GM12874 (cell line): ENCODE results near the gene ENOX1.

ENCODE experiments used
- TF ChIP-seq, protein P1 (sequence below): IDR thresholded peaks from 2 replicates; pipeline ENCODE4 v1.5.1; 2011; ENCODE audit warnings: low read depth, mild to moderate bottlenecking, control low read depth, low read length, moderate library complexity; ENCODE audit not compliant: insufficient read depth

The ENOX1 gene

DNA sequence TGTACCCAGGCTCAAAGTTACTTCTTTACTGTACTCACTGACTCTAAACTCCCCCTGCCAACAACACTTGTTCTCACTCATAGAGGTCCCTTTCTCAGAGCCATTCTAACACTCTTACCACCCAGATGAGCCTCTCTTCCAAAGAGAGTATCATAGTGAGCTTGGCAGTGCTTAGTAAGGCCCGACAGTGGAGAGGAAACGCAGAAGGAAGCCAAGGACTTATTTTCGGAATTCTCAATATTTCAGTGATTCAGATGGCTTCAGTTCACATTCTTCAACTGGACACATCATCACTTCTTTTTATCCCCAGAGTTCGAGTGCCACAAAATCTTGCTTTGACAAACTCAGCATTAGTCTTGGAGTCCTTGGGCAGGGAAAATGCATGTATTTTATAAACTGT, 477.5 kb downstream of the ENOX1 start:
- TF ChIP-seq, protein P1, sequence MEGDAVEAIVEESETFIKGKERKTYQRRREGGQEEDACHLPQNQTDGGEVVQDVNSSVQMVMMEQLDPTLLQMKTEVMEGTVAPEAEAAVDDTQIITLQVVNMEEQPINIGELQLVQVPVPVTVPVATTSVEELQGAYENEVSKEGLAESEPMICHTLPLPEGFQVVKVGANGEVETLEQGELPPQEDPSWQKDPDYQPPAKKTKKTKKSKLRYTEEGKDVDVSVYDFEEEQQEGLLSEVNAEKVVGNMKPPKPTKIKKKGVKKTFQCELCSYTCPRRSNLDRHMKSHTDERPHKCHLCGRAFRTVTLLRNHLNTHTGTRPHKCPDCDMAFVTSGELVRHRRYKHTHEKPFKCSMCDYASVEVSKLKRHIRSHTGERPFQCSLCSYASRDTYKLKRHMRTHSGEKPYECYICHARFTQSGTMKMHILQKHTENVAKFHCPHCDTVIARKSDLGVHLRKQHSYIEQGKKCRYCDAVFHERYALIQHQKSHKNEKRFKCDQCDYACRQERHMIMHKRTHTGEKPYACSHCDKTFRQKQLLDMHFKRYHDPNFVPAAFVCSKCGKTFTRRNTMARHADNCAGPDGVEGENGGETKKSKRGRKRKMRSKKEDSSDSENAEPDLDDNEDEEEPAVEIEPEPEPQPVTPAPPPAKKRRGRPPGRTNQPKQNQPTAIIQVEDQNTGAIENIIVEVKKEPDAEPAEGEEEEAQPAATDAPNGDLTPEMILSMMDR, result no peak

DNA sequence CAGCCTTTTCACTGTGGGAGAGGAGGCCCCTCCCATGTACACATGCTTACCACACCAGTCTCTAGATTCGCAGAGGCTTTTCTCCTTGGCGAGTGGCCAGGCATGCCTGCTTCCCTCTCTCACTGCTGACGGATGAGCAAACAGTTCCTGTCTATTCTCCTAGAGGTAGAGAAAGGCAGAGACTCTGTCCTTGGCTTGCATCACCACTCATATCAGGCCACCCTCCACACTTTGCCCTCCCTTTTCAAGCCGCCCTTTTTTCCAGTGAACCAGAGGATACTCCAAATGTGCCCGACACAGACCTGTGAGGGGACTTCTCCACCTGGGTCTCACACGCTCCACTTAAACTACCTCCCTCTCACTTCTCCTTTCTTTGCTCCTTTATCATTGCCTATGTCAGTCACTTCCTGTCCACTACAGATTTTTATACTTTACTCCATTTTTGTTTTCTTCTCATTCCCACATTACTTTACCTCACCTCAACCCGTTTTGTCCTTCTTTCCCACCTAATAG, 478.8 kb downstream of the ENOX1 start:
- TF ChIP-seq, protein P1, result no peak

DNA sequence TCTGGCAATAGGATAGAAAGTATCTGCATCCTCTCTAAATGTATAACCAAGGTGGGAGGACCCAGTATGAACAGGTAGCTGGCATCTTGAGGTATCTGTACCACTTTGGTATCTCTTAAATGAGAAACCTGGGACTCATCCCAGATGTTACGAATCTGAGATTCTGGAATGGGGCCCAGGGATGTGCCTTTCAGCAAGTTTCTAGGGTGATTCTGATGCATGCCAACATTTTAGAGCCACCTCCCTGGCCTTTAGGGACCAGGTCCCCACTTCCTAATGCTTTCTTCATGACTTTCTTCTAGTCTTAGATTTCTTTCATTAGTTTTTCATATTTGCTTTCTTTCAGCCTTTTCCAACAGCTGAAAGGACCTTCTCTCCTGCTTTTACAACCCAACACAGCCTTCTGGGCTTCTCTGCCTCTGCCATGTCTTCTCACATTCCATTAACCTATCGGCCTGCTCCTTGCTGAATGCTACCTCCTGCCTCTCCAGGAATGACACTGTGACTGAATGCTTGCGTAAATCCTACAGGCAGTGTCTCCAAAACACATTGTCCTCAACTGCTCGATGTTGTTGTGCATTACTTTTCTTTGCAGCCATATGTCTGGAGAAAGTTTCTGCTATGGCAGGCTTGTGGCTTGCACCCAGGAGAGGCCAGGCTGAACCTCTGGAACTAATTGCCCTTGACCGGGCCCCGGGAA, 479.4 kb downstream of the ENOX1 start:
- TF ChIP-seq, protein P1, result no peak

DNA sequence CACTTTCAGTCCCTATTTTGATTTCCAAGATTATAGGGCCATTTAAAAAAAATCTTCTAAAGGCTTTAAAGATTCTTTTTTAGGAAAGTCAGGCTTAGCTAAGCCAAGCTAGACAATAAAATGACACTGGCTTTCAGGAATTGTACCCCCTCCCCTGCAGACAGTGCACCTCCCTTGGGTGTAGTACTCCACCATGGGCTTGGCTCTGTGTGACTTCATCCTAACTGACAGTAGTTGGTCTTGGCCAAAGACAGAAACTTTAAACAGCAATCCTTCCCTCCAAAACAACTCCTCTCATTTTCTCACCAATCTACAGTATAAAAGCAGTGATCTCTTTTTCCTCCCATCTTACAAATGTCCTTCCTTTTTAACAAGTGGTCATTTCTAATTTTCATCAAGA, 480.4 kb downstream of the ENOX1 start:
- TF ChIP-seq, protein P1, result no peak

DNA sequence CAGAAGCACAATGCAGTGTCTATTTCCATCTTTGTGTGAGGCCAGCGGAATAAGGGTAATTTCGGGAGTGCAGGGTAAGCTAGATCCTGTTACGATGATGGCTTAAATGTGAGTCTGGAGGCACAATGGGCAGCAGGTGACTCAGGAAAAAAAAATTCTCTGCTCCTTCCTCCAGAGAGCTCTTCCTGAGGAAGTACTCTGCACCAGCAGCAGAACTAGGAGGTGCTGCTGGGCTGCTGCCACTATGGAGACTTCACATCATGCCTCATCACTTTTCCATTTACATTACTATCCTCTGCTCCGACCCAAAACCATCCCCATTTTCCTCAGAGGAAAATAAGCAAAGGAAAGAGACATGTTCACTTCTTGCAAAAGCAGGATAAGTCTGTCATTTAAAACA, 481.4 kb downstream of the ENOX1 start:
- TF ChIP-seq, protein P1, result no peak

DNA sequence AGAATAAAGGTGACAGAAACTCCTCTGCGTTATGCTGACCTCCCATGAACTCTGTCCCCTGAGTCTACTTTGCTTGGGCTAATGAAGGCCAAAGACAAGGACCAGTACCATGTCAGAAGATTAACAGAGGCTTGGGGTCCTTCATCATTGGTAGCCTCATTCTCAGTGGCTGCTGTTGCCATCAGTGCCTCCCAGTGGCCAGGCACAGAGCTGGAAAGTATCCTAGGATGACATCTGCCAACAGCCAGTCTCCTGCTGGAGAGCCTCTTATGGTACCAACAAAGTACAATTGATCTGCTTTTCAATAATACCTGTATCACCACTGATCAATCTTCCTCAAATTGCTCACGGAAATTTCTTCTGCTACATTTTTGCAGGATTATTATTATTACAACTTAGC, 481.8 kb downstream of the ENOX1 start:
- TF ChIP-seq, protein P1, result no peak

DNA sequence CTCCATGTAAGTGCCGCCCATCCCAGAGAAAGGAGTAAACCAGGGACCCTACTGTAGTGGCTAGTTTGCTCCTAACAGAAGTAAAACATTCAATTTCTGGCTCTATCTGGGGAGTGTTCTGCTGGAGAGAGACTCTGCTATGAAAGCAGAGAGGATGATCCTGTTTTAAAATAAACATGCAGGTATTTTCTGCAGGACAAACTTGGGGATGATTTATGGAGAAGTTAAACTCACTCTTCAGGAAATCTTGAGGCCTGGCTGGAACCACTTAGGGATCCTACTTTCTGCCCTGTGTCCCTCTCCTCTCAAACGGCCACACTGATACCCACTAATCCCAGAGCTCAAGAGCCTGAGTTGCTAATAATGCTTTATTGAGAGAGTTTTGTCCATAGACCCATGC, 482.3 kb downstream of the ENOX1 start:
- TF ChIP-seq, protein P1, result no peak
